HG03139 (cell line): ENCODE measurements around the gene SIGLECL1.

Source experiments
- ATAC-seq: cut with Tn5 transposase; IDR thresholded peaks from one replicate; pipeline ENCODE4 v1.9.1; 2021; ENCODE audit not compliant: unreplicated experiment

Gene SIGLECL1

GRCh38 chr19:51295382-51296126, 44.7 kb downstream of the SIGLECL1 start:
- no peak for ATAC-seq

- ATAC-seq = no peak
Observed at GRCh38 chr19:51296336-51297093, 45.6 kb downstream of the SIGLECL1 start.

GRCh38 chr19:51297406-51297805, 46.5 kb downstream of the SIGLECL1 start:
- no peak for ATAC-seq

DNA sequence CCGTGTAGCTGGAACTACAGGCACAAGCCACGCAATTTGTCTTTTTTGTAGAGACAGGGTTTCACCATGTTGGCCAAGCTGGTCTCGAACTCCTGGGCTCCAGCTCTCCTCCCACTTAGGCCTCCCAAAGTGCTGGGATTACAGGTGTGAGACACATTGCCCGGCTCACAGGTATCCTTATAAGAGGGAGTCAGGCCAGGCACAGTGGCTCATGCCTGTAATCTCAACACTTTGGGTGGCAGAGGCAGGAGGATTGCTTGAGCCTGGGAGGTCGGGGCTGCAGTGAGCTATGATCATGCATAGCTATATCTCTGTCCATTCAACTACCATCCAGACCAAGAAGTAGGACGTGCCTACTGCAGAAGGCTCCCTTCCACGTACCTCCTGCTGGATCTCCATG, 50.4 kb downstream of the SIGLECL1 start:
- ATAC-seq = no peak

DNA sequence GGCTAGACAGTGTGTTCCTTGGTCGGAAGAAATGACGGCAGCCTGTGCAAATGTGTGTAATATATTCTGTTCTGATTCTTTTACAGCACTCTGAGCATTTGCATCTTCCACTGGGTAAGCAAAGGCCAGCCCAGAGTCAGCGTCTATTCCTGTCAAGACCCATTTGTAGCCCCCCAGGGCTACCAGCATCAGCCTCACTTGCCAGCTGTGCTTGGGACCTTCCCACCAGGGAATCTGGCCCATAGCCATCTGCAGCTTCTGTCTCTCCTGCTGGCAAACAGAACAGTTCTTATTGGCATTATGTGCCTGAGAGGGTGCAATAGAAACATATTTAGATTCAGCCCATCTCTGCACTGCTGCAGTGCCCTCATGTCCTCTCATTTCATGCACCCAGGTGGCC, 54.6 kb downstream of the SIGLECL1 start:
- no peak for ATAC-seq

DNA sequence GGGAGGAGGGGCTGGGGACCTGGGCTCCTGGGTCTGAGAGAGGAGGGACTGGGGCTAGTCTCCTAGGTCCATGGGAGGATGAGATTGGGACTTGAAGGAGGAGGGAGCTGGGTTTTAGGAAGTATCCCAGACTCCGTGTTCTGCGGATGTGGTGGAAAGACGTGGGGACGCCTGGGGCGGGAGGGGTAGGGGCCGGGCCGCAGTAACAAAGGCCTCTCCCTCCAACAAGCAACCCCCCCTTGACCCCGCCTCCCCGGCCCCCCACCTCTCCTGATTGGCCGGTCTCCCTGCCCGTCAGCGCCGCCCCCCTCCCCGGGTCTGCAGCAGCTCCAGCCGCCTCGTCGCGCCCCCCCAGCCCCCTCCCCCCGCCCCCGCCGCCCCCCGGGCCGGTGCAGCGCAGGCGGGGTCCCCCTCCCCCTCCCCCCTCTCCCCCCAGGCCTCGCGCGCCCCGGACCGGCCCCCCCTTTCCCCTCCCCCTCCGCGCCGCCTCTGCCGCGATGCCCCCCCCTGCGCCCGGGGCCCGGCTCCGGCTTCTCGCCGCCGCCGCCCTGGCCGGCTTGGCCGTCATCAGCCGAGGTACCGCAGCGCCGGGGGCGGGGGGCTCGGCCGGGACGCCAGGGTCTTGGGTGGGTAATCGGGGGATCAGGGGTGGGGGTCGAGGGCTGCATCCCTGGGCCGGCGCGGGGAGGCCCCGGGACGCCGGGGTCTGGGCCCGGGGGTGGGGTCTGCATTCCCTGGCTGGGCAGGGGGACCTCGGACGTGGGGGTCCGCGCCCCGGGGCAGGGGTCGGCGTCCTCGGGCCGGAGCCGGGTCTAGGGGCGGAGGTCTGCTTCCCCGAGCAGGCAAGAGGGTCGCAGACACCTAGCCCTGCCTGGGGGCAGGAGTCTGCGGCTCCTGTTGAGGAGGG, 60.7 kb downstream of the SIGLECL1 start, which contains the start of gene IGLON5:
IGLON5 (plus strand) TSS at position 294 of the 907 bp plus-strand sequence; CDS start at position 498, 204 bp downstream.
- no peak for ATAC-seq

DNA sequence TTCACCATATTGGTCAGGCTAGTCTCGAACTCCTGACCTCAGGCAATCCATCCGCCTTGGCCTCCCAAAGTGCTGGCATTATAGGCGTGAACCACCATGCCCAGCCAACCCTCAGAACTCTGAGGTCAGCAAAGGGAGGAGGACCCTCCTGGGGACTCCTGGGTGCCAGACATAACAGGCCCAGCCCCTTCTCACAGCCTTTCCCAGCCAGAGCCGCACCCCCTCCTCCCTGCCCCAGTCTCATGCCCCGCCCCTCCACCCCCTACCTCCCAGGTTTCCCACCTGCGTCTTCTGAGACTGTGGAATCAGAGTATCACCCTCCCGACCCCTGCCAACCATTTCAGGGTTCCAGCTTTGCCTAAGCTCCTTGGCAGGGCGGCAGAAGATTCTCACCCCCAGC, 65.8 kb downstream of the SIGLECL1 start:
- no peak for ATAC-seq

GRCh38 chr19:51317376-51317775, 66.5 kb downstream of the SIGLECL1 start:
- no peak for ATAC-seq

DNA sequence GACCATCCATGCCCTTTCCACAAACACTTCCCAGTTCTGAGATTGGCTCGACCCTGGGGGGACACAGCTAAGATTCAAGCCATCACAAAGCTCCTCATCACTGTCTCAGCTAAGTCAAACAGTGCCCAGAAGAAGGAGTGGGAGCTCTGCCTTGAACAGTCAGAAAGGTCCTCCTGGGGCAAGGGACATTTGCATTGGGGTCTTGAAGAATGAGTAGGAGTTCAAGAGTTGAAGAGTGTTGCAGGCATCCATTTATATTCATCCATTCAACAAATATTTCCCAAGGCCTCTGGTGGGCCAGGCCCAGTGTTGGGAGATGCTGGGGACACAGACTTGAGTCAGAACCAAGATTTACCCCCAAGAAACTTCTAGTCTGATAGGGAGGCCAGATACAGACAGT, 67.1 kb downstream of the SIGLECL1 start:
- no peak for ATAC-seq
